Common myeloid progenitor, CD34-positive (primary cell): ENCODE results near the gene SH3GL3.
A peak's percentile ranks its signal among the peaks of the same experiment; 100 is the strongest.

Source experiments
- CTCF ChIA-PET: fragments of 350-600 bp; sonication (Branson Sonifier 250); formaldehyde crosslinking; loops from one replicate; lab custom pipeline; 2021; ENCODE audit warnings: antibody characterized with exemption; lab: Charles Lee
- POLR2A ChIA-PET: fragments of 350-600 bp; sonication (Branson Sonifier 250); formaldehyde crosslinking; loops from one replicate; lab custom pipeline; 2021; ENCODE audit warnings: antibody characterized with exemption; lab: Charles Lee
- DNase-seq, 3 donors: peaks; one replicate each; pipeline versions ENCODE4 v3.0.0 to v3.0.0-alpha.2; 2013
- H3K27ac ChIP-seq, 2 experiments: 1 replicate in 1 of 2; 2 replicates in 1 of 2; pipeline ENCODE4 v1.7.0; 2013; ENCODE audit warnings: inconsistent platforms in 2 of 2, low read length in 2 of 2, mild to moderate bottlenecking in 2 of 2, low read depth in 1 of 2, moderate library complexity in 1 of 2; ENCODE audit not compliant: severe bottlenecking in 2 of 2, insufficient read depth in 1 of 2, poor library complexity in 1 of 2
- H3K27me3 ChIP-seq, 5 experiments: replicated peaks in 2 of 5; 1 replicate in 3 of 5; 2 replicates in 2 of 5; pipeline versions ENCODE4 v1.6.1 to v1.7.0; 2013; ENCODE audit warnings: low read length in 4 of 5, mild to moderate bottlenecking in 2 of 5, moderate library complexity in 2 of 5, inconsistent platforms in 1 of 5; ENCODE audit not compliant: insufficient read depth in 5 of 5, control insufficient read depth in 4 of 5
- H3K36me3 ChIP-seq, 4 experiments: 1 replicate in 2 of 4; 2 replicates in 2 of 4; pipeline versions ENCODE4 v1.6.1 to v1.7.0; 2013; ENCODE audit warnings: low read length in 3 of 4, control low read depth in 1 of 4, mild to moderate bottlenecking in 1 of 4; ENCODE audit not compliant: control insufficient read depth in 4 of 4, insufficient read depth in 4 of 4
- H3K4me1 ChIP-seq, 4 experiments: 1 replicate in 3 of 4; 2 replicates in 1 of 4; pipeline versions ENCODE4 v1.6.1 to v1.7.1; 2013; ENCODE audit warnings: low read length in 3 of 4, mild to moderate bottlenecking in 3 of 4, control low read depth in 1 of 4, inconsistent platforms in 1 of 4, moderate library complexity in 1 of 4; ENCODE audit not compliant: control insufficient read depth in 4 of 4, insufficient read depth in 4 of 4; ENCODE audit errors: control extremely low read depth in 1 of 4
- H3K4me3 ChIP-seq, 7 experiments: 1 replicate in 4 of 7; 2 replicates in 3 of 7; pipeline versions ENCODE4 v1.5.1 to v1.7.0; 2013; ENCODE audit warnings: mild to moderate bottlenecking in 7 of 7, low read length in 6 of 7, moderate library complexity in 6 of 7, inconsistent platforms in 2 of 7, low read depth in 2 of 7, control low read depth in 1 of 7; ENCODE audit not compliant: insufficient read depth in 4 of 7, control insufficient read depth in 1 of 7; ENCODE audit errors: extremely low read depth in 1 of 7
- H3K9me3 ChIP-seq, 5 experiments: 1 replicate in 4 of 5; 2 replicates in 1 of 5; pipeline versions ENCODE4 v1.6.1 to v1.7.1; 2013; ENCODE audit warnings: low read length in 4 of 5, mild to moderate bottlenecking in 2 of 5, inconsistent platforms in 1 of 5, low read depth in 1 of 5, moderate library complexity in 1 of 5; ENCODE audit not compliant: control insufficient read depth in 4 of 5, insufficient read depth in 2 of 5; ENCODE audit errors: control extremely low read depth in 1 of 5
- WGBS: methylation state at CpG from one replicate; pipeline ENCODE4 v1.1.5; 2013; ENCODE audit not compliant: insufficient coverage; 5-methylcytosine and 5-hydroxymethylcytosine counted together

SH3GL3 gene

DNA sequence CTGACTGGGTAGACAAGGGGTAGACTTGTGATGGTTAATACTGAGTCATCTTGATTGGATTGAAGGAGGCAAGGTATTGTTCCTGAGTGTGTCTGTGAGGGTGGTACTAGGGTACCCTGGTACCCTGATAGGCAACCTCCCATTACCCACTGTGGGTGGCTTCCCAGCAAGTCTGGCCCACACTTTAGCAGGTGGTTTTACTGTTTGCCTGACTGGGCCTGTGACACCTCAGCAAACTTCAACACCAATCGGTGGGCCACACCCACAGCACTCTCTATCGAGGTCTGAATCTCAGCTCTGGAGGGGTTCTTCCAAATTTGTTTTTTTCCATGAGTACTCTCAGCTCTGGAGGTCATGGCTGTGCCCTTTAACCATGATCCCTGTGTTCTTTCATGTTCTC lies 24.6 kb upstream of the SH3GL3 start:
- WGBS: 88% methylated on average over 1 of the region's 2 CpGs
- ChIA-PET POLR2A (no interaction called here), CTCF (interaction anchor here (1.1 kb wide), 2 partner anchors 140 to 174 kb away, joined by 3 read pairs; no protein-coding TSS in a partner anchor)
- Histone ChIP-seq H3K9me3 (no peaks in the 10 kb centered on the region), H3K36me3 (no peaks in the 10 kb centered on the region), H3K27me3 (peaks cover 0 to 3% (median 0%) of the 10 kb centered on the region in 5 experiments), H3K4me1 (peaks cover 0 to 2% (median 0%) of the 10 kb centered on the region in 4 experiments), H3K4me3 (no peak overlapping the region), H3K27ac (no peak overlapping the region)
- no peak for DNase-seq

- Histone ChIP-seq H3K36me3 (no peaks in the 10 kb centered on the region), H3K9me3 (no peaks in the 10 kb centered on the region), H3K27ac (no peak overlapping the region), H3K4me3 (no peak overlapping the region), H3K4me1 (peaks cover 0 to 2% (median 0%) of the 10 kb centered on the region in 4 experiments), H3K27me3 (peaks cover 0 to 3% (median 0%) of the 10 kb centered on the region in 5 experiments)
- 94% methylated on average over 5 of the region's 6 CpGs for WGBS
- POLR2A ChIA-PET: no interaction called here
- CTCF ChIA-PET: interaction anchor here (0.8 to 1.2 kb wide), 2 partner anchors 11 to 23 kb away, joined by 3 read pairs; no protein-coding TSS in a partner anchor
- no peak for DNase-seq
Measured at GRCh38 chr15:83424101-83424500, 23.0 kb upstream of the SH3GL3 start.

DNA sequence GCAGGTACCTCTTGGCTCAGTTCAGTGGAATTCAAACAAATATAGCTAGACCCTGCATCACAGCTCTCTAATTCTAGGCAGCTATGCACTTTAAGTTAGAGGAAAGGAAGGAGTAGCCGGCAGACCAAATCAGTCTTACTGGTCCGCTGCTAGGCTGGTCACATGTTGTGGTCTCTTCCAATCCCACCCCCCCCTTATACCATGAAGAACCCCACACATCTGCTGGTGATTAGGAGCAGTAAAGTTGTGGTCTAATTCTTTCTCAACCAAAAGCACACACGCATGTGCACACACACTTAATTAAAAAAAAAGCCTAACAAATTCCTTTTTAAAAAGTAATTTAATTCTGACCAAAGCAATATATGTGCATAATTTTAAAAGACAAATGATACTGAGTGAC lies 16.7 kb upstream of the SH3GL3 start:
- CTCF ChIA-PET: interaction anchor here (0.9 kb wide), 1 partner anchor 16 kb away, joined by 3 read pairs; no protein-coding TSS in a partner anchor
- POLR2A ChIA-PET: no interaction called here
- H3K27me3 ChIP-seq: peaks cover 0 to 5% (median 2%) of the 10 kb centered on the region in 5 experiments
- H3K9me3 ChIP-seq: no peaks in the 10 kb centered on the region
- WGBS: no CpG with 5 or more reads among the region's 3 CpGs
- no peak for DNase-seq
- H3K4me3 ChIP-seq: no peak overlapping the region
- H3K27ac ChIP-seq: no peak overlapping the region
- peaks cover 0 to 3% (median 0%) of the 10 kb centered on the region in 4 experiments for H3K4me1 ChIP-seq
- H3K36me3 ChIP-seq: no peaks in the 10 kb centered on the region

DNA sequence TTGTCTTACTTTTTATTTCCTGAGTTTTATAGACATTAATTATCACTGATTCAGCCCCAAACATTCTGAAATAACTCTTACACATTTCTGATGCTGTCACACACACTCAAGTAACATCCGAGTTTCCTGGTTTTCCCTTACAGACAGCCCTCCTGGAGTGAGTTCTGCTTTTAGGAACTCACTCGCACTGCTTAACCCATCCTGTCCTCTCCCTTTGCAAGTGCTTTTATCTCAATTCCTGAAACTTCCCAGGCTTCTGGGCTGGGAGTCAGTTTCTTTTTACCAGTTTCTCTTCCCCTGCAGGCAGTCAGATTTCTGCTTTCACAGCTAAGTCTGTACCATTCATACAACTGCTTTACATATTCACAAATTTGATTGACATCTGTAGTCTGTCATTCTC lies 15.6 kb upstream of the SH3GL3 start:
- CTCF ChIA-PET: interaction anchor here (1.0 to 1.1 kb wide), 2 partner anchors 9 to 10 kb away, joined by 3 read pairs; no protein-coding TSS in a partner anchor

GRCh38 chr15:83435202-83435601 lies 11.9 kb upstream of the SH3GL3 start:
- Histone ChIP-seq H3K36me3 (no peaks in the 10 kb centered on the region), H3K9me3 (no peaks in the 10 kb centered on the region), H3K27ac (no peak overlapping the region), H3K27me3 (peaks cover 0 to 8% (median 3%) of the 10 kb centered on the region in 5 experiments), H3K4me1 (peaks cover 0 to 3% (median 0%) of the 10 kb centered on the region in 4 experiments), H3K4me3 (no peak overlapping the region)
- DNase-seq: peak in 1 of 3 donors; percentile 26
- 16% methylated on average over 5 of the region's 8 CpGs for WGBS
- ChIA-PET CTCF (interaction anchor here (0.9 to 7.2 kb wide), 7 partner anchors 11 to 425 kb away, joined by 3 to 95 read pairs (median 9); partner anchors contain the start of gene SH3GL3), POLR2A (no interaction called here)

More for the DNA sequence above, 15.6 kb upstream of the SH3GL3 start:
- Histone ChIP-seq H3K36me3 (no peaks in the 10 kb centered on the region), H3K9me3 (no peaks in the 10 kb centered on the region), H3K27me3 (peaks cover 0 to 5% (median 3%) of the 10 kb centered on the region in 5 experiments), H3K4me3 (no peak overlapping the region), H3K4me1 (peaks cover 0 to 3% (median 0%) of the 10 kb centered on the region in 4 experiments), H3K27ac (no peak overlapping the region)
- no peak for DNase-seq
- WGBS: 79% methylated on average over 2 of the region's 2 CpGs
- POLR2A ChIA-PET: no interaction called here

GRCh38 chr15:83435782-83436181 lies 11.4 kb upstream of the SH3GL3 start:
- H3K27me3 ChIP-seq: peaks cover 0 to 8% (median 3%) of the 10 kb centered on the region in 5 experiments
- H3K27ac ChIP-seq: no peak overlapping the region
- no peaks in the 10 kb centered on the region for H3K36me3 ChIP-seq
- no peak overlapping the region for H3K4me3 ChIP-seq
- DNase-seq: no peak
- WGBS: 91% methylated on average over 8 of the region's 8 CpGs
- H3K4me1 ChIP-seq: peaks cover 0 to 3% (median 0%) of the 10 kb centered on the region in 4 experiments
- CTCF ChIA-PET: interaction anchor here (0.9 to 7.2 kb wide), 9 partner anchors 8 to 426 kb away, joined by 3 to 95 read pairs (median 8); partner anchors contain the start of gene SH3GL3
- H3K9me3 ChIP-seq: no peaks in the 10 kb centered on the region
- POLR2A ChIA-PET: no interaction called here

GRCh38 chr15:83436513-83437158 lies 10.5 kb upstream of the SH3GL3 start:
- H3K4me3 ChIP-seq: no peak overlapping the region
- H3K27ac ChIP-seq: no peak overlapping the region
- 15% methylated on average over 5 of the region's 6 CpGs for WGBS
- DNase-seq: peak; percentile 40 to 61 (median 60)
- H3K9me3 ChIP-seq: no peaks in the 10 kb centered on the region
- H3K4me1 ChIP-seq: peaks cover 0 to 3% (median 0%) of the 10 kb centered on the region in 4 experiments
- H3K36me3 ChIP-seq: no peaks in the 10 kb centered on the region
- ChIA-PET CTCF (interaction anchor here (1.1 to 7.2 kb wide), 10 partner anchors 8 to 188 kb away, joined by 3 to 95 read pairs (median 6); partner anchors contain the start of gene SH3GL3), POLR2A (no interaction called here)
- H3K27me3 ChIP-seq: peaks cover 0 to 8% (median 3%) of the 10 kb centered on the region in 5 experiments
